Uterus (tissue), 2 donors: ENCODE results near the gene DNAJA1.

Experiments used
- POLR2A ChIP-seq, 2 donors: fragments of 450-650 bp; IDR thresholded peaks; one replicate each; pipeline ENCODE4 v1.6.1; 2016; ENCODE audit warnings: antibody characterized with exemption in 2 of 2, mild to moderate bottlenecking in 1 of 2, moderate library complexity in 1 of 2
- TF ChIP-seq, protein P1 (sequence below), 4 experiments: fragments of 200-600 bp in 2 of 4; fragments of 450-650 bp in 2 of 4; sonication (generic) in 2 of 4; IDR thresholded peaks; one replicate each; pipeline ENCODE4 v1.5.1; 2016 to 2019; ENCODE audit warnings: antibody characterized with exemption in 4 of 4, mild to moderate bottlenecking in 2 of 4, moderate library complexity in 1 of 4

- TF ChIP-seq, protein P1, sequence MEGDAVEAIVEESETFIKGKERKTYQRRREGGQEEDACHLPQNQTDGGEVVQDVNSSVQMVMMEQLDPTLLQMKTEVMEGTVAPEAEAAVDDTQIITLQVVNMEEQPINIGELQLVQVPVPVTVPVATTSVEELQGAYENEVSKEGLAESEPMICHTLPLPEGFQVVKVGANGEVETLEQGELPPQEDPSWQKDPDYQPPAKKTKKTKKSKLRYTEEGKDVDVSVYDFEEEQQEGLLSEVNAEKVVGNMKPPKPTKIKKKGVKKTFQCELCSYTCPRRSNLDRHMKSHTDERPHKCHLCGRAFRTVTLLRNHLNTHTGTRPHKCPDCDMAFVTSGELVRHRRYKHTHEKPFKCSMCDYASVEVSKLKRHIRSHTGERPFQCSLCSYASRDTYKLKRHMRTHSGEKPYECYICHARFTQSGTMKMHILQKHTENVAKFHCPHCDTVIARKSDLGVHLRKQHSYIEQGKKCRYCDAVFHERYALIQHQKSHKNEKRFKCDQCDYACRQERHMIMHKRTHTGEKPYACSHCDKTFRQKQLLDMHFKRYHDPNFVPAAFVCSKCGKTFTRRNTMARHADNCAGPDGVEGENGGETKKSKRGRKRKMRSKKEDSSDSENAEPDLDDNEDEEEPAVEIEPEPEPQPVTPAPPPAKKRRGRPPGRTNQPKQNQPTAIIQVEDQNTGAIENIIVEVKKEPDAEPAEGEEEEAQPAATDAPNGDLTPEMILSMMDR (IDR thresholded peaks at IDR 0.05), result no peak
- no peak for TF ChIP-seq POLR2A (IDR thresholded peaks at IDR 0.05)
These were observed 26.1 kb downstream of the DNAJA1 start for GRCh38 chr9:33051144-33051543.
